Astrocyte of the spinal cord (primary cell): Measurements from ENCODE around the gene SMC4.

ENCODE experiments used
- DNase-seq: peaks from one replicate; pipeline ENCODE4 v3.0.0; 2011; ENCODE audit warnings: low read depth, low spot score
- H3K4me3 ChIP-seq: 2 replicates; pipeline ENCODE4 v1.5.1; 2011; ENCODE audit warnings: low read depth, mild to moderate bottlenecking, low read length, moderate library complexity
- in situ Hi-C: cut with HindIII; loops from 2 replicates; pipeline ENCODE4 v1.10.0; 2017; ENCODE audit warnings: low sequenced_read_pairs
- TF ChIP-seq, protein P1 (sequence below): IDR thresholded peaks from 2 replicates; pipeline ENCODE4 v1.5.1; 2012; ENCODE audit warnings: low read depth, mild to moderate bottlenecking, low read length, inconsistent platforms

Gene SMC4

GRCh38 chr3:160472344-160472743 is 72.9 kb downstream of the SMC4 start:
- in situ Hi-C loops = no loop called here
- TF ChIP-seq, protein P1, sequence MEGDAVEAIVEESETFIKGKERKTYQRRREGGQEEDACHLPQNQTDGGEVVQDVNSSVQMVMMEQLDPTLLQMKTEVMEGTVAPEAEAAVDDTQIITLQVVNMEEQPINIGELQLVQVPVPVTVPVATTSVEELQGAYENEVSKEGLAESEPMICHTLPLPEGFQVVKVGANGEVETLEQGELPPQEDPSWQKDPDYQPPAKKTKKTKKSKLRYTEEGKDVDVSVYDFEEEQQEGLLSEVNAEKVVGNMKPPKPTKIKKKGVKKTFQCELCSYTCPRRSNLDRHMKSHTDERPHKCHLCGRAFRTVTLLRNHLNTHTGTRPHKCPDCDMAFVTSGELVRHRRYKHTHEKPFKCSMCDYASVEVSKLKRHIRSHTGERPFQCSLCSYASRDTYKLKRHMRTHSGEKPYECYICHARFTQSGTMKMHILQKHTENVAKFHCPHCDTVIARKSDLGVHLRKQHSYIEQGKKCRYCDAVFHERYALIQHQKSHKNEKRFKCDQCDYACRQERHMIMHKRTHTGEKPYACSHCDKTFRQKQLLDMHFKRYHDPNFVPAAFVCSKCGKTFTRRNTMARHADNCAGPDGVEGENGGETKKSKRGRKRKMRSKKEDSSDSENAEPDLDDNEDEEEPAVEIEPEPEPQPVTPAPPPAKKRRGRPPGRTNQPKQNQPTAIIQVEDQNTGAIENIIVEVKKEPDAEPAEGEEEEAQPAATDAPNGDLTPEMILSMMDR = no peak
- DNase-seq = no peak
- no peak overlapping the region for H3K4me3 ChIP-seq

DNA sequence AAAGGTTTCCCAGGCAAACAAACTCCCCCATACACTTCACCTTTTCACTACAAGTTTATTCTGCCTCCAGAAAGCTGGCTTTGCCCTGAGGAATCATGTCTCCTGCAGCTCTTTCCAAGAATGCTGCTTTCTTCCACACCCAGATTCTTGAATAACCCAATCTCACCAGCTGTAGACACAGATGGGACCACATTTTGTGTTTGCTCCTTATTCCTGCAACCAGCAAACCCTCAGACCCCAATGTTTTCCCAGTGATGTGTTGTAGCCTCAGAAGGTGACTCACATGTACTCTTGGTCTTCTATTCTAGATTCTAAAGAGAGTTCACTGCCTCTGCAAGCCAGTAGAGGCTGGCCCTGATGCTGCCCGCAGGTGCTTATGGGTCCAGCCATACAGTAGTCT is 73.8 kb downstream of the SMC4 start:
- in situ Hi-C loops = no loop called here
- TF ChIP-seq, protein P1 = peak; percentile 13
- peak; percentile 94 for DNase-seq
- no peak overlapping the region for H3K4me3 ChIP-seq

DNA sequence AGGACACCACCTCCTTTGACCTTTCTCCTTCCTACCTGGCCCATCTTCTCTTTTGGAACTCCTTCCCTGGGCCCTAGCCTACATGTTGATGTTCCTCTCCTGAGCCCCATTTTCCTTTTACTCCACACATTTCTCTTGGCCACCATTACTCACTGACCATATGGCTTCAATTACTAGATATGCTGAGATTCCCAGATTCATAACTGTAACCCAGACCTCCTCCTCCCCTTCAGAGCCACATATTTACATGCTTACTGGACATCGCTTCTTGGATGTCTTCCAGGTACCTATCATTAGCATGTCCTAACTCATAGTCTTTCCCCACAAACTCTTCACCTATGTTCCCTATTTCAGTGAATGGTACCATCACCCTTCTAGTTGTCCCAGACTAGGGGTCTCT is 74.5 kb downstream of the SMC4 start:
- in situ Hi-C loops = no loop called here
- TF ChIP-seq, protein P1 = no peak
- H3K4me3 ChIP-seq = no peak overlapping the region
- DNase-seq = peak; percentile 92

DNA sequence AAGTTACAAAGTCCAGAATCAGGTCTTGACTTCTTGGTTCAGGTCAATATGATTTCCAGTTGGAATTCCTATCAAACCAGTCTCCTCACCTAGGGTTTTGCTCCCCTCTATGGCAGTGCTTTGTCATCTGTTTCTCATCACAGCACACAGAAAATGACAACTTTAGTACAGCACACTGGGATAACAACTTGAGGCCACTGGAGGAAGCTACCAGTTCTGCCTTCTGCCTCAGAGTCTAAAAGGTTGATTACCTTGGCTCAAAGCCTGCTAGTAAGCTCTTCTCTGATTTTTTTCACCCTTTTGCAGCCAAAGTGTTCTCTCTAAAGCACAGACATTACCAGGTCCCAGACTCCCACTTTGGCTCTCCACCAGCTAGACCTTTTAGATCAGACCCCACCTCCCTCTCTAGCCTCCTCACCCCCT is 75.0 kb downstream of the SMC4 start:
- TF ChIP-seq, protein P1 = no peak
- in situ Hi-C loops = no loop called here
- DNase-seq = peak; percentile 77
- H3K4me3 ChIP-seq = no peak overlapping the region

GRCh38 chr3:160475153-160475552 is 75.7 kb downstream of the SMC4 start:
- DNase-seq = no peak
- in situ Hi-C loops = no loop called here
- no peak overlapping the region for H3K4me3 ChIP-seq
- TF ChIP-seq, protein P1 = no peak

DNA sequence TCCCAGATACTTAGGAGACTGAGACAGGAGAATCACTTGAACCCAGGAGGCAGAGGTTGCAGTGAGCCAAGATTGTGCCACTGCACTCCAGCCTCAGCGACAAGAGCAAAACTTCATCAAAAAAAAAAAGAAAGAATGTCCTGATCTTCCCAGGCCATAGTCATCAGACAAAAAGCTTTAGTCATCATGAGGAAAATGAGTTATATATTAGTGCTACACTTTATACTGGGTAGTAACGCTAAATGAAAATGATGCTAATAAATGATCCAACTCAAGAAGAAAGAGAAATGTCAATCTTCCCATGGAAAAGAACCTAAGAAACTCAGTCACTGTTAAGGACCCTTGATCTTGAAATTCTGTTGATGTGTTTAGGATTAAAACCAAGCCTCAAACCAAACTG is 76.4 kb downstream of the SMC4 start:
- in situ Hi-C loops = no loop called here
- DNase-seq = no peak
- no peak overlapping the region for H3K4me3 ChIP-seq
- TF ChIP-seq, protein P1 = no peak

GRCh38 chr3:160477750-160478149 is 78.3 kb downstream of the SMC4 start:
- in situ Hi-C loops = no loop called here
- no peak overlapping the region for H3K4me3 ChIP-seq
- DNase-seq = no peak
- TF ChIP-seq, protein P1 = no peak
